Right lobe of liver (tissue), 6 donors: ENCODE results near the gene SLC4A5. TPM values are rescaled to one million over a fixed set of nuclear protein-coding genes. Genes with fewer than 3 reads are reported as not detected.

ENCODE experiments used
- ATAC-seq, 4 donors: fragments of 200-7000 bp; cut with Tn5 transposase; one replicate each; pipeline ENCODE4 v1.9.1; 2020; ENCODE audit warnings: mild to moderate bottlenecking in 4 of 4, moderate library complexity in 4 of 4
- DNase-seq, 3 donors: peaks; one replicate each; pipeline ENCODE4 v3.0.0-alpha.2; 2020
- H3K27ac ChIP-seq, 3 donors: fragments of 200-600 bp; one replicate each; pipeline ENCODE4 v1.8.0; 2022
- H3K27me3 ChIP-seq, 2 donors: fragments of 200-600 bp; one replicate each; pipeline ENCODE4 v1.8.0; 2022
- H3K36me3 ChIP-seq, 4 donors: fragments of 200-600 bp; sonication (generic) in 1 of 4; one replicate each; pipeline versions ENCODE4 v1.5.1 to v1.8.0; 2017 to 2022; ENCODE audit warnings: control low read depth in 1 of 4
- H3K4me1 ChIP-seq, 4 donors: fragments of 200-600 bp; sonication (generic) in 1 of 4; one replicate each; pipeline versions ENCODE4 v1.5.1 to v1.8.0; 2017 to 2022; ENCODE audit warnings: control low read depth in 1 of 4
- H3K4me3 ChIP-seq, 3 donors: fragments of 200-600 bp; one replicate each; pipeline ENCODE4 v1.8.0; 2022
- H3K9me3 ChIP-seq, 4 donors: fragments of 200-600 bp; sonication (generic) in 1 of 4; one replicate each; pipeline versions ENCODE4 v1.5.1 to v1.8.0; 2017 to 2022; ENCODE audit warnings: control low read depth in 1 of 4
- POLR2A ChIP-seq: fragments of 450-650 bp; IDR thresholded peaks from one replicate; pipeline ENCODE4 v1.6.1; 2017; ENCODE audit warnings: antibody characterized with exemption, mild to moderate bottlenecking
- WGBS: methylation state at CpG from one replicate; pipeline ENCODE4 v1.1.6; 2018; ENCODE audit warnings: low coverage, low lambda C conversion rate; ENCODE audit not compliant: insufficient coverage; ENCODE audit errors: missing lambda C conversion rate; 5-methylcytosine and 5-hydroxymethylcytosine counted together
- intact Hi-C, 2 donors: fragments of 100-400 bp; cut with DNase I; formaldehyde crosslinking; loops; one replicate each; pipeline versions ENCODE4 v1.11.2 to v1.14.1; 2022
- total RNA-seq, 6 experiments: library from RNA; depleted of rRNA in 2 of 6; stranded (reverse); fragments of >200 nt in 2 of 6; fragmentation: NEBNext Ultra II Directional in 3 of 6; extraction: Animal tissue kit (Norgen Biotek cat#: 25700) in 3 of 6; gene quantifications; one replicate each; pipeline versions ENCODE4 v1.1.0 to v1.2.4, GENCODE V29; 2016 to 2023
- TF ChIP-seq, protein P1 (sequence below), 4 donors: fragments of 200-600 bp in 3 of 4; fragments of 450-650 bp in 1 of 4; IDR thresholded peaks; one replicate each; pipeline versions ENCODE4 v1.5.1 to v1.8.0; 2016 to 2022; ENCODE audit warnings: antibody characterized with exemption in 4 of 4, mild to moderate bottlenecking in 2 of 4
- donor health status: DM: no; HTN: yes; CAD: no.
- donor health status: DM: no; HTN: no; CAD: no.
- donor health status: DM: no; HTN: no; CAD: no.
- donor health status: DM: no; HTN: yes; CAD: no.
- donor health status: DM: no; HTN: yes; CAD: no.

The SLC4A5 gene
- total RNA-seq, 6 experiments from 2014 or later, result 0.12 to 1.2 (median 0.68) TPM

- 89% methylated on average over 2 of the region's 4 CpGs for WGBS
- DNase-seq, result no peak
- TF ChIP-seq POLR2A, result no peak
- TF ChIP-seq, protein P1, sequence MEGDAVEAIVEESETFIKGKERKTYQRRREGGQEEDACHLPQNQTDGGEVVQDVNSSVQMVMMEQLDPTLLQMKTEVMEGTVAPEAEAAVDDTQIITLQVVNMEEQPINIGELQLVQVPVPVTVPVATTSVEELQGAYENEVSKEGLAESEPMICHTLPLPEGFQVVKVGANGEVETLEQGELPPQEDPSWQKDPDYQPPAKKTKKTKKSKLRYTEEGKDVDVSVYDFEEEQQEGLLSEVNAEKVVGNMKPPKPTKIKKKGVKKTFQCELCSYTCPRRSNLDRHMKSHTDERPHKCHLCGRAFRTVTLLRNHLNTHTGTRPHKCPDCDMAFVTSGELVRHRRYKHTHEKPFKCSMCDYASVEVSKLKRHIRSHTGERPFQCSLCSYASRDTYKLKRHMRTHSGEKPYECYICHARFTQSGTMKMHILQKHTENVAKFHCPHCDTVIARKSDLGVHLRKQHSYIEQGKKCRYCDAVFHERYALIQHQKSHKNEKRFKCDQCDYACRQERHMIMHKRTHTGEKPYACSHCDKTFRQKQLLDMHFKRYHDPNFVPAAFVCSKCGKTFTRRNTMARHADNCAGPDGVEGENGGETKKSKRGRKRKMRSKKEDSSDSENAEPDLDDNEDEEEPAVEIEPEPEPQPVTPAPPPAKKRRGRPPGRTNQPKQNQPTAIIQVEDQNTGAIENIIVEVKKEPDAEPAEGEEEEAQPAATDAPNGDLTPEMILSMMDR (IDR thresholded peaks at IDR 0.05), result no peak
- Histone ChIP-seq H3K4me3 (no peak overlapping the region), H3K27ac (no peak overlapping the region), H3K27me3 (no peaks in the 10 kb centered on the region), H3K4me1 (no peaks in the 10 kb centered on the region), H3K9me3 (no peaks in the 10 kb centered on the region), H3K36me3 (no peaks in the 10 kb centered on the region)
- intact Hi-C loops, result no loop called here
- ATAC-seq, result no peak
Measured at GRCh38 chr2:74278694-74279093, 64.5 kb downstream of the SLC4A5 start.

GRCh38 chr2:74278176-74278575 lies 65.0 kb downstream of the SLC4A5 start:
- TF ChIP-seq, protein P1 (IDR thresholded peaks at IDR 0.05), result no peak
- TF ChIP-seq POLR2A, result no peak
- 52% methylated on average over 2 of the region's 2 CpGs for WGBS
- Histone ChIP-seq H3K4me1 (no peaks in the 10 kb centered on the region), H3K4me3 (no peak overlapping the region), H3K27ac (no peak overlapping the region), H3K27me3 (no peaks in the 10 kb centered on the region), H3K36me3 (no peaks in the 10 kb centered on the region), H3K9me3 (no peaks in the 10 kb centered on the region)
- ATAC-seq (no peak), DNase-seq (no peak)
- intact Hi-C loops, result no loop called here

DNA sequence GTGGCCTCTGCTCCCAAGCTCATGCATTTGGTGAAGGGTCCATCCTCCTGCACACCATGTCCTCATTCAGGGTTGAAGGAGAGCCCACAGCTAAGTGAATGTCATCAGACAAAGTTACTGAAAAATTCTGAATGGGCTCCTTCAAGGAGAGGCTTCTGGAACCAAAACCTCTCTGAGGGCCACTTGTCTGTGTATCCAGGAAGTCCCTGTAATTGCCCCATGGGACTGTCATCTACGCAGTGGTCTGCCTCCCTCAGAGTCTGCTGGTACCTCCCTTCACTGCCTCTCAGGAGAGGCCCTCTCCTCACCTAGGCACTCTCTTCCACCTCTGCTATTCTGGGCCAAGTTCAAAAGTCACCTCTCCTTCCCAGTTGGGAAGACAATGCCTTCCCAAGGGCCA lies 68.0 kb downstream of the SLC4A5 start:
- TF ChIP-seq, protein P1 (IDR thresholded peaks at IDR 0.05), result no peak
- no peak for TF ChIP-seq POLR2A
- 100% methylated on average over 1 of the region's 1 CpG for WGBS
- no peak overlapping the region for H3K4me3 ChIP-seq
- intact Hi-C loops, result no loop called here
- H3K27ac ChIP-seq, result no peak overlapping the region
- ATAC-seq (no peak), DNase-seq (no peak)
- no peaks in the 10 kb centered on the region for H3K27me3 ChIP-seq
- no peaks in the 10 kb centered on the region for H3K4me1 ChIP-seq
- no peaks in the 10 kb centered on the region for H3K36me3 ChIP-seq
- H3K9me3 ChIP-seq, result no peaks in the 10 kb centered on the region

DNA sequence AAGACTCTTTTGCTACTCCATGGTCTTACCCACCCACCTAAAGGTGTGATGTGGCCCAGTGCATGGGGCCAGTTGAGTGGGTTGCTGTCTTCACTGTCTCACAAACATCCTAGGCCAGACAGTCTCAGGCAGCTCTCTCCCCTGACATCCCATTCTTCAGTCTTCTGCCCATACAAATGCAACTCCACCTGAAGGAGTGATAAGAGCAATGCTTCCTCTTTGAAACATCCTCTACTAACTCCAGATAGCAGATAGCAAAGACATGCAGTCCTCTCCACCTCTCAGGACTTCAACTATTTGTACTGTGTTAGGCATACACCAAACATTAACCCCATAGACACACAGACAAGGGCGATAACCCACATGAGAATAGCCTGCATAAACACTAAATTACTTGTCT lies 73.5 kb downstream of the SLC4A5 start:
- H3K27ac ChIP-seq, result no peak overlapping the region
- intact Hi-C loops, result no loop called here
- WGBS, result 70% methylated on average over 1 of the region's 1 CpG
- H3K9me3 ChIP-seq, result no peaks in the 10 kb centered on the region
- no peak overlapping the region for H3K4me3 ChIP-seq
- DNase-seq, result no peak
- no peaks in the 10 kb centered on the region for H3K27me3 ChIP-seq
- no peaks in the 10 kb centered on the region for H3K36me3 ChIP-seq
- TF ChIP-seq POLR2A, result no peak
- TF ChIP-seq, protein P1 (IDR thresholded peaks at IDR 0.05), result no peak
- no peak for ATAC-seq
- peaks cover 0 to 4% (median 0%) of the 10 kb centered on the region in 4 donors for H3K4me1 ChIP-seq

DNA sequence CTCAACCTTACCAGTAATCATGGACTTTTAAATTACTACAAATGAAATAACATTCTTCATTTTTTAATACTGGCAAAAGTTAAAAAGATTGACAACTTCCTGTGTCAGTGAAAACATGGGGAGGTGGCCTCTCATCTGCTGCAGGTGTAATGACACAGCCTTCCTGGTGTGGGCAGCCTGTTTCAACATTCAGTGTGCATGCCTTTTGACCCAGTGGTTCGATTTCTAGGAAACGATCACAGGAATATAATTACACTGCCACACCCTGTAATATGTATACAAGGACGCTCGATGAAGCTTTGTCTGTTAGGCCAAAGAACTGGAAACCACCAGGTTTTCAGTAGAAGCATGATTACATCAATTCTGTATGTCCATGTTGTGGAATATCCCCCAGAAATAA lies 76.1 kb downstream of the SLC4A5 start:
- Histone ChIP-seq H3K4me1 (peaks cover 0 to 4% (median 0%) of the 10 kb centered on the region in 4 donors), H3K9me3 (no peaks in the 10 kb centered on the region), H3K36me3 (no peaks in the 10 kb centered on the region), H3K27ac (no peak overlapping the region), H3K27me3 (no peaks in the 10 kb centered on the region), H3K4me3 (no peak overlapping the region)
- ATAC-seq (peak; percentile 91 to 99 (median 94)), DNase-seq (peak in 1 of 3 donors; percentile 46)
- 3% methylated on average over 4 of the region's 4 CpGs for WGBS
- intact Hi-C loops, result no loop called here
- TF ChIP-seq, protein P1 (IDR thresholded peaks at IDR 0.05), result peak; percentile 34 to 56 (median 50)
- no peak for TF ChIP-seq POLR2A
